GM19328 (cell line): ENCODE measurements around the gene CCDC178.

Experiments
- ATAC-seq: cut with Tn5 transposase; IDR thresholded peaks from one replicate; pipeline ENCODE4 v1.9.1; 2021; ENCODE audit warnings: mild to moderate bottlenecking, moderate library complexity; ENCODE audit not compliant: unreplicated experiment

Gene CCDC178

GRCh38 chr18:32891797-32892196, 548.7 kb downstream of the CCDC178 start:
- no peak for ATAC-seq

- ATAC-seq, result no peak
These were observed 549.4 kb downstream of the CCDC178 start for GRCh38 chr18:32891130-32891529.

GRCh38 chr18:32889615-32890593, 550.6 kb downstream of the CCDC178 start:
- no peak for ATAC-seq

- no peak for ATAC-seq
These were observed 552.2 kb downstream of the CCDC178 start for GRCh38 chr18:32888306-32888705.
